GM12891 (cell line): ENCODE results near the gene HSPBAP1.

Source experiments
- POLR2AphosphoS5 ChIP-seq: IDR thresholded peaks from 2 replicates; pipeline ENCODE4 v1.6.1; 2011; ENCODE audit warnings: low read depth, low read length, control low read depth
- TAF1 ChIP-seq: IDR thresholded peaks from 2 replicates; pipeline ENCODE4 v1.6.1; 2011; ENCODE audit warnings: low read depth, low read length, control low read depth

- TF ChIP-seq POLR2AphosphoS5 (no peak), TAF1 (no peak)
Observed at GRCh38 chr3:122784436-122784835, 9.2 kb downstream of the HSPBAP1 start.
